Kidney epithelial cell (primary cell): Measurements from ENCODE around the gene NFAM1. TPM values are rescaled to one million over a fixed set of nuclear protein-coding genes. Genes with fewer than 3 reads are reported as not detected.

Experiments used
- DNase-seq: peaks from one replicate; pipeline ENCODE4 v3.0.0-alpha.2; 2010; ENCODE audit warnings: low read depth
- H3K27me3 ChIP-seq: 2 replicates; pipeline ENCODE4 v1.6.0; 2011; ENCODE audit warnings: low read length; ENCODE audit not compliant: control insufficient read depth, insufficient read depth
- H3K36me3 ChIP-seq: 2 replicates; pipeline ENCODE4 v1.5.1; 2011; ENCODE audit warnings: low read length; ENCODE audit not compliant: control insufficient read depth, insufficient read depth
- H3K4me3 ChIP-seq: 2 replicates; pipeline ENCODE4 v1.5.1; 2011; ENCODE audit warnings: low read depth, mild to moderate bottlenecking, control low read depth, low read length
- CTCF ChIP-seq: IDR thresholded peaks from 2 replicates; pipeline ENCODE4 v1.5.1; 2011; ENCODE audit warnings: mild to moderate bottlenecking, moderate library complexity, low read length, control low read depth, inconsistent platforms; ENCODE audit not compliant: insufficient read depth, poor library complexity, severe bottlenecking
- total RNA-seq: library from RNA; depleted of rRNA; stranded (reverse); fragments of >200 nt; gene quantifications from 2 replicates; pipeline ENCODE4 v1.2.3, GENCODE V29; 2015

Gene NFAM1
- total RNA-seq, 1 donor from 2014 or later: under 0.01 TPM

GRCh38 chr22:42380769-42381551 is 51.2 kb downstream of the NFAM1 start:
- Histone ChIP-seq H3K27me3 (peaks cover 22% of the 10 kb centered on the region), H3K4me3 (no peak overlapping the region), H3K36me3 (no peaks in the 10 kb centered on the region)
- TF ChIP-seq CTCF: no peak
- DNase-seq: no peak

- TF ChIP-seq CTCF: no peak
- no peak overlapping the region for H3K4me3 ChIP-seq
- peaks cover 22% of the 10 kb centered on the region for H3K27me3 ChIP-seq
- no peaks in the 10 kb centered on the region for H3K36me3 ChIP-seq
- DNase-seq: no peak
These were observed 52.2 kb downstream of the NFAM1 start for GRCh38 chr22:42379966-42380537.

- H3K4me3 ChIP-seq: no peak overlapping the region
- peaks cover 16% of the 10 kb centered on the region for H3K27me3 ChIP-seq
- DNase-seq: no peak
- TF ChIP-seq CTCF: no peak
- no peaks in the 10 kb centered on the region for H3K36me3 ChIP-seq
These were observed 55.3 kb downstream of the NFAM1 start for GRCh38 chr22:42376711-42377554.

- Histone ChIP-seq H3K27me3 (peaks cover 12% of the 10 kb centered on the region), H3K4me3 (no peak overlapping the region), H3K36me3 (no peaks in the 10 kb centered on the region)
- no peak for TF ChIP-seq CTCF
- DNase-seq: no peak
These were observed 56.2 kb downstream of the NFAM1 start for GRCh38 chr22:42375982-42376381.

- DNase-seq: no peak
- H3K27me3 ChIP-seq: peaks cover 15% of the 10 kb centered on the region
- no peaks in the 10 kb centered on the region for H3K36me3 ChIP-seq
- H3K4me3 ChIP-seq: no peak overlapping the region
- no peak for TF ChIP-seq CTCF
These were observed 59.2 kb downstream of the NFAM1 start for GRCh38 chr22:42372976-42373375.
